Pancreas (tissue), 10 donors: ENCODE results near the gene RP2. TPM values are rescaled to one million over a fixed set of nuclear protein-coding genes. Genes with fewer than 3 reads are reported as not detected.

Experiments
- ATAC-seq, 4 donors: fragments of 200-7000 bp; cut with Tn5 transposase; one replicate each; pipeline versions ENCODE4 v1.8.0 to v1.9.1; 2020; ENCODE audit warnings: mild to moderate bottlenecking in 4 of 4, moderate library complexity in 4 of 4
- DNase-seq, 6 donors: peaks; one replicate each; pipeline ENCODE4 v3.0.0-alpha.2; 2020
- FAIRE-seq: peaks from 2 replicates; lab custom pipeline; 2012; peaks lifted over from hg19 to GRCh38; lab: Jason Lieb, UNC
- H3K27ac ChIP-seq, 4 donors: fragments of 200-600 bp; sonication (generic); 1 replicate in 3 of 4; 2 replicates in 1 of 4; pipeline versions ENCODE4 v1.5.0 to v1.8.0; 2020
- H3K27me3 ChIP-seq, 4 donors: fragments of 200-600 bp; one replicate each; pipeline ENCODE4 v1.8.0; 2021
- H3K36me3 ChIP-seq, 3 donors: fragments of 200-600 bp; sonication (generic) in 1 of 3; one replicate each; pipeline versions ENCODE4 v1.5.0 to v1.8.0; 2020 to 2021
- H3K4me1 ChIP-seq, 3 donors: fragments of 200-600 bp; one replicate each; pipeline ENCODE4 v1.8.0; 2021
- H3K4me3 ChIP-seq, 4 donors: fragments of 200-600 bp; sonication (generic) in 2 of 4; one replicate each; pipeline versions ENCODE4 v1.5.0 to v1.8.0; 2020 to 2021
- H3K9me3 ChIP-seq, 4 donors: fragments of 200-600 bp; one replicate each; pipeline ENCODE4 v1.8.0; 2021
- WGBS, 2 donors: extraction: QIAGEN DNeasy Blood & Tissue Kit; methylation state at CpG; one replicate each; pipeline ENCODE4 v1.1.7; 2013; 5-methylcytosine and 5-hydroxymethylcytosine counted together
- intact Hi-C, 3 donors: fragments of 100-400 bp; cut with DNase I; formaldehyde crosslinking; loops; one replicate each; pipeline versions ENCODE4 v1.11.1 to v1.14.2; 2022
- polyA plus RNA-seq, 2 donors: library from polyadenylated mRNA; stranded (reverse); fragments of 200-250 nt; gene quantifications; one replicate each; pipeline ENCODE4 v1.2.3, GENCODE V29; 2013
- total RNA-seq, 6 donors: library from RNA; stranded (reverse); fragmentation: NEBNext Ultra II Directional in 4 of 6; extraction: Animal tissue kit (Norgen Biotek cat#: 25700) in 4 of 6; gene quantifications; one replicate each; pipeline versions ENCODE4 v1.2.1 to v1.2.4, GENCODE V29; 2021 to 2023
- TF ChIP-seq, protein P1 (sequence below), 4 donors: fragments of 200-600 bp; sonication (generic) in 3 of 4; IDR thresholded peaks; one replicate each; pipeline versions ENCODE4 v1.5.0 to v1.8.0; 2021; ENCODE audit warnings: antibody characterized with exemption in 4 of 4
- donor health status: healthy with polysubstance abuse.
- donor health status: DM: no; HTN: no; CAD: no; lungs with moderate emphysema.
- donor health status: DM: no; HTN: no; CAD: no.
- donor health status: control.
- donor health status: control.
- donor health status: Bipolar disorder and iron deficiency.
- donor health status: DM: yes; HTN: yes; CAD: no.
- donor health status: DM: no; HTN: no; CAD: no.
- donor health status: DM: no; HTN: no; CAD: no.
- donor health status: DM: yes; HTN: yes; CAD: no.

The RP2 gene
- total and polyA plus RNA-seq, 8 donors: 1.4 to 6.0 (median 2.2) TPM

- no peaks in the 10 kb centered on the region for H3K36me3 ChIP-seq
- FAIRE-seq (no peak), DNase-seq (no peak), ATAC-seq (no peak)
- WGBS, 2 donors: 40 to 65% methylated on average over 1 of the region's 1 CpG
- no peak overlapping the region for H3K4me3 ChIP-seq
- no peak overlapping the region for H3K27ac ChIP-seq
- H3K4me1 ChIP-seq: no peaks in the 10 kb centered on the region
- intact Hi-C loops: no loop called here
- H3K9me3 ChIP-seq: no peaks in the 10 kb centered on the region
- H3K27me3 ChIP-seq: peaks cover 0 to 4% (median 0%) of the 10 kb centered on the region in 4 donors
- TF ChIP-seq, protein P1, sequence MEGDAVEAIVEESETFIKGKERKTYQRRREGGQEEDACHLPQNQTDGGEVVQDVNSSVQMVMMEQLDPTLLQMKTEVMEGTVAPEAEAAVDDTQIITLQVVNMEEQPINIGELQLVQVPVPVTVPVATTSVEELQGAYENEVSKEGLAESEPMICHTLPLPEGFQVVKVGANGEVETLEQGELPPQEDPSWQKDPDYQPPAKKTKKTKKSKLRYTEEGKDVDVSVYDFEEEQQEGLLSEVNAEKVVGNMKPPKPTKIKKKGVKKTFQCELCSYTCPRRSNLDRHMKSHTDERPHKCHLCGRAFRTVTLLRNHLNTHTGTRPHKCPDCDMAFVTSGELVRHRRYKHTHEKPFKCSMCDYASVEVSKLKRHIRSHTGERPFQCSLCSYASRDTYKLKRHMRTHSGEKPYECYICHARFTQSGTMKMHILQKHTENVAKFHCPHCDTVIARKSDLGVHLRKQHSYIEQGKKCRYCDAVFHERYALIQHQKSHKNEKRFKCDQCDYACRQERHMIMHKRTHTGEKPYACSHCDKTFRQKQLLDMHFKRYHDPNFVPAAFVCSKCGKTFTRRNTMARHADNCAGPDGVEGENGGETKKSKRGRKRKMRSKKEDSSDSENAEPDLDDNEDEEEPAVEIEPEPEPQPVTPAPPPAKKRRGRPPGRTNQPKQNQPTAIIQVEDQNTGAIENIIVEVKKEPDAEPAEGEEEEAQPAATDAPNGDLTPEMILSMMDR (IDR thresholded peaks at IDR 0.05): no peak
These were observed 25.7 kb upstream of the RP2 start for GRCh38 chrX:46811121-46811520.

- DNase-seq (no peak), ATAC-seq (peak in 3 of 4 donors; percentile 37 to 53 (median 41)), FAIRE-seq (no peak)
- Histone ChIP-seq H3K27me3 (no peaks in the 10 kb centered on the region), H3K4me3 (no peak overlapping the region), H3K4me1 (no peaks in the 10 kb centered on the region), H3K36me3 (no peaks in the 10 kb centered on the region), H3K9me3 (no peaks in the 10 kb centered on the region), H3K27ac (no peak overlapping the region)
- intact Hi-C loops: no loop called here
- WGBS, 2 donors: 12 to 19% methylated on average over 2 of the region's 2 CpGs
- TF ChIP-seq, protein P1 (IDR thresholded peaks at IDR 0.05): no peak
These were observed 24.4 kb upstream of the RP2 start for GRCh38 chrX:46812445-46812844.

GRCh38 chrX:46814966-46815365 lies 21.9 kb upstream of the RP2 start:
- ATAC-seq (no peak), FAIRE-seq (no peak), DNase-seq (no peak)
- 75 to 81% methylated on average over 7 of the region's 7 CpGs for WGBS, 2 donors
- Histone ChIP-seq H3K27ac (no peak overlapping the region), H3K9me3 (no peaks in the 10 kb centered on the region), H3K4me1 (no peaks in the 10 kb centered on the region), H3K36me3 (no peaks in the 10 kb centered on the region), H3K4me3 (no peak overlapping the region), H3K27me3 (no peaks in the 10 kb centered on the region)
- TF ChIP-seq, protein P1 (IDR thresholded peaks at IDR 0.05): no peak
- intact Hi-C loops: no loop called here

DNA sequence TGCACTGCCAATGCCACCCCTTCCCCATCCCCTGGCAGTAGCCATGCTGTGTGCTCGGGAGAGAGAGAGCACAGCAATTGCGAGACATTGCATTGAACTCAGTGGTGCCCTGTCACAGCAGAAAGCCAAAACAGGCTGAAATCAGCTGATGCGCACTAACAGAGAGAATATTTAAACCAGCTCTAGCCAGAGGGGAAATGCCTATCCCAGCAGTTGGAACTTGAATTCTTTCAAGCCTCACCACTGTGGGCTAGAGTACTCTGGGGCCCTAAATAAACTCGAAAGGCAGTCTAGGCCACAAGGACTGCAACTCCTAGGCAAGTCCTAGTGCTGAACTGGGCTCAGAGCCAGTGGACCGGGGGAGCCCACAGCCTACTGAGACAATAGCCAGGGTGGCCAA lies 17.7 kb upstream of the RP2 start:
- no peak overlapping the region for H3K4me3 ChIP-seq
- intact Hi-C loops: no loop called here
- H3K9me3 ChIP-seq: no peaks in the 10 kb centered on the region
- ATAC-seq (no peak), DNase-seq (no peak), FAIRE-seq (no peak)
- H3K4me1 ChIP-seq: no peaks in the 10 kb centered on the region
- H3K27ac ChIP-seq: no peak overlapping the region
- TF ChIP-seq, protein P1 (IDR thresholded peaks at IDR 0.05): no peak
- no peaks in the 10 kb centered on the region for H3K27me3 ChIP-seq
- WGBS, 2 donors: 81 to 83% methylated on average over 5 of the region's 5 CpGs
- H3K36me3 ChIP-seq: no peaks in the 10 kb centered on the region

GRCh38 chrX:46820391-46821100 lies 16.3 kb upstream of the RP2 start:
- H3K36me3 ChIP-seq: no peaks in the 10 kb centered on the region
- no peaks in the 10 kb centered on the region for H3K27me3 ChIP-seq
- FAIRE-seq: no peak
- intact Hi-C loops: no loop called here
- ATAC-seq: no peak
- no peak overlapping the region for H3K27ac ChIP-seq
- no peak overlapping the region for H3K4me3 ChIP-seq
- TF ChIP-seq, protein P1 (IDR thresholded peaks at IDR 0.05): no peak
- H3K9me3 ChIP-seq: no peaks in the 10 kb centered on the region
- no peak for DNase-seq
- H3K4me1 ChIP-seq: no peaks in the 10 kb centered on the region
- WGBS, 2 donors: 74 to 88% methylated on average over 4 of the region's 4 CpGs
